Muscle layer of colon (tissue), 2 donors: Measurements from ENCODE around the gene UPF3A.
"Not testable (repeated sequence)": the region's sequence is repeated elsewhere in the genome, so short reads cannot be mapped to it uniquely, and the experiment has no call there.

Source experiments
- H3K27ac ChIP-seq: one replicate; pipeline ENCODE4 v1.7.0; 2013; ENCODE audit warnings: low read depth, mild to moderate bottlenecking, low read length, moderate library complexity
- H3K27me3 ChIP-seq, 2 donors: one replicate each; pipeline ENCODE4 v1.7.0; 2013; ENCODE audit warnings: low read length in 2 of 2, mild to moderate bottlenecking in 2 of 2; ENCODE audit not compliant: insufficient read depth in 2 of 2, control insufficient read depth in 1 of 2
- H3K36me3 ChIP-seq: one replicate; pipeline ENCODE4 v1.7.0; 2013; ENCODE audit warnings: mild to moderate bottlenecking, low read length; ENCODE audit not compliant: insufficient read depth
- H3K4me1 ChIP-seq: one replicate; pipeline ENCODE4 v1.7.0; 2013; ENCODE audit warnings: mild to moderate bottlenecking, low read length; ENCODE audit not compliant: insufficient read depth
- H3K4me3 ChIP-seq, 2 donors: one replicate each; pipeline ENCODE4 v1.7.0; 2013; ENCODE audit warnings: low read length in 2 of 2, low read depth in 1 of 2, mild to moderate bottlenecking in 1 of 2, moderate library complexity in 1 of 2
- H3K9ac ChIP-seq: one replicate; pipeline ENCODE4 v1.7.0; 2013; ENCODE audit warnings: low read length
- H3K9me3 ChIP-seq: one replicate; pipeline ENCODE4 v1.7.0; 2013; ENCODE audit warnings: mild to moderate bottlenecking, low read length
- donor health status: abdominal sarcoma.
- donor health status: Adenocarcinoma of cecum.

Gene UPF3A

DNA sequence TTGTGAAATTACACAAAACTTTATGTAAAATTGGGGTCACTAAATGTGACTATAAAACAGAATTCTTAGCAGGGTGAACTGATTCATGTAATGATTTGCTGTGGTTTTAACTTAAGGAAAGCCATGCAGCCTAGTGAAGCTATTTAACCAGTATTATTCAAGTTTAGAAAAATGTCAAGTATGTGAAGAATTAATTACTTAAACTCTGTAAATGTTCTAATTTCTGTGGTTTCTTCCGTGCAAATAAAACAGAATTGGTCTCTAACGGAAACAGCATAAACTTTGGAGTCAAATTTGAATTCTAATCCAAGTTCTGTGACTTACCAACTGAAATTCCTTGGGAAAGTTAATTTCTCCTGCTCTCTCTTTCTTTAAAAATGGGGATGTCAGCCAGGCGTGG is 33.4 kb upstream of the UPF3A start:
- Histone ChIP-seq H3K9me3 (no peaks in the 10 kb centered on the region), H3K27me3 (no peaks in the 10 kb centered on the region), H3K36me3 (peaks cover 87% of the 10 kb centered on the region), H3K4me1 (no peaks in the 10 kb centered on the region), H3K27ac (no peak overlapping the region), H3K4me3 (no peak overlapping the region), H3K9ac (no peak overlapping the region)

DNA sequence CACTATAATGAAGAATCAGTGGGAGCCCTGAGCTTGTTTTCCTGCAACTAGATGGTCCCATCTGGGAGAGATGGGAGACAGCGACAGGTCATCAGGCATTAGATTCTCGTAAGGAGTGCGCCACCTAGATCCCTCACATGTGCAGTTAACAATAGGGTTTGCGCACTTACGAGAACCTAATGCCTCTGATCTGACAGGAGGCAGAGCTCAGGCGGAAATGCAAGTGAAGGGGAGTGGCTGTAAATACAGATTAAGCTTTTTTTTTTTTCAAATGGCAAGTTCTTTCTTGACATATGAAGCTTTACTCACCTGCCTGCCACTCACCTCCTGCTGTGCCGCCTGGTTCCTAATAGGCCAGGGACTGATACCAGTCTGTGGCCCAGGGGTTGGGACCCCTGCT is 32.3 kb upstream of the UPF3A start:
- Histone ChIP-seq H3K27me3 (no peaks in the 10 kb centered on the region), H3K9me3 (no peaks in the 10 kb centered on the region), H3K4me1 (no peaks in the 10 kb centered on the region), H3K27ac (no peak overlapping the region), H3K4me3 (no peak overlapping the region), H3K36me3 (peaks cover 79% of the 10 kb centered on the region), H3K9ac (no peak overlapping the region)

DNA sequence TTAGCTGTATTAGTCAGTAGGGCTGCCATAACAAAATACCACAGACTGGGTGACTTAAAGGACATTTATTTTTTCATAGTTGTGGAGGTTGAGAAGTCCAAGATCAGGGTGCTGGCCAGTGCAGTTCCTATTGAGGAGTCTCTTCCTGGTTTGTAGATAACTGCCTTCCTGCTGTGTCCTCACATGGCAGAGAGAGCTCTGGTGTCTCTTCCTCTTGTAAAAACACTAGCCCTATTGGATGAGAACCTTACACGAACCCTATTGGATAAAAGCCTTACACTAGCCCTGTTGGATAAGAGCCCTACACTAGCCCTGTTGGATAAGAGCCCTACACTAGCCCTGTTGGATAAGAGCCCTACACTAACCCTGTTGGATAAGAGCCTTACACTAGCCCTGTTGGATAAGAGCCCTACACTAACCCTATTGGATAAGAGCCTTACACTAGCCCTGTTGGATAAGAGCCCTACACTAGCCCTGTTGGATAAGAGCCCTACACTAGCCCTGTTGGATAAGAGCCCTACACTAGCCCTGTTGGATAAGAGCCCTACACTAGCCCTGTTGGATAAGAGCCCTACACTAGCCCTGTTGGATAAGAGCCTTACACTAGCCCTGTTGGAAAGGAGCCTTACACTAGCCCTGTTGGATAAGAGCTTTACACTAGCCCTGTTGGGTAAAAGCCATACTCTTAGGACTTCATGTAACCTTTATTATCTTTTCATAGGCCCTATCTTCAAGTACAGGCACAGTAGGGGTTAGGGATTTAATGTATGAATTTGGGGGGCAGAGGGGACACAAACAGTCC is 29.6 kb upstream of the UPF3A start:
- H3K9me3 ChIP-seq, H3K4me1 ChIP-seq, H3K9ac ChIP-seq, H3K4me3 ChIP-seq, H3K27me3 ChIP-seq, H3K27ac ChIP-seq: not testable (repeated sequence)
- H3K36me3 ChIP-seq = peaks cover 77% of the 10 kb centered on the region

DNA sequence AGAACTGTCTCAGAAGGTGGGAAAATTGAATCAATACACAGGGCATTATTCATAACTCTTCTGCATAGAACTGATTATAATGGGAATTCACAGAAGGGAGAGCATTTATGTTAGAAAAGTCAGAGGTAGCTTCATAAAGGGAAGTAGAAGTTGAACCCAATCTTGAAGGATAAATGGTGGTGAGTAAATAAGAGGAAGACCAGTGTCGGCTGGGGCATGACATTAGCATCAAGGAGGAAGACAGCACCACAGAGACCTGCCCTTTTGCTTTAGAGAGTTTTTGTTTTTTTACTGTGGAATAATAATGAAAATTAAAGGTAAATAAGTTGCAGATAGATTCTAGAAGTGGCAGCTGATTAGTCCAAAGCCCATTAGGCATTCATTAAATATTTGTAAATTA is 24.9 kb upstream of the UPF3A start:
- Histone ChIP-seq H3K4me1 (no peaks in the 10 kb centered on the region), H3K27ac (no peak overlapping the region), H3K9me3 (no peaks in the 10 kb centered on the region), H3K27me3 (no peaks in the 10 kb centered on the region), H3K4me3 (no peak overlapping the region), H3K36me3 (peaks cover 86% of the 10 kb centered on the region), H3K9ac (no peak overlapping the region)

DNA sequence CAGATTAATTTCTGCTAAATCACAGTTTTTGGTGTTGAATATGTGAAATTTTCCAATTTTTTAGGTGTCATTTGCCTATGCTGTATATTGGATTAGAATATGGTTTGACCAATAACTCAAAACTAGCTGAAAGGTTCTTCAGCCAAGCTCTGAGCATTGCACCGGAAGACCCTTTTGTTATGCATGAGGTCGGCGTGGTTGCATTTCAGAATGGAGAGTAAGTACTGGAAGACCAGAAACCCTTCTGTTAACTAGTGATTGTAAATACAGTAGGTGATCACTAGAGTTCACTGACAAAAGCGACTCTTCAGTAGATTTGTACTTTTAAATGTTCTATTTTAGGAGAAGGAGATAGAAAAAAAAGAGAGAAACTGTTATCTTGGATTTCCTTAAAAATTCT is 24.4 kb upstream of the UPF3A start:
- H3K4me3 ChIP-seq = no peak overlapping the region
- peaks cover 81% of the 10 kb centered on the region for H3K36me3 ChIP-seq
- H3K9me3 ChIP-seq = no peaks in the 10 kb centered on the region
- no peak overlapping the region for H3K27ac ChIP-seq
- no peak overlapping the region for H3K9ac ChIP-seq
- no peaks in the 10 kb centered on the region for H3K27me3 ChIP-seq
- H3K4me1 ChIP-seq = no peaks in the 10 kb centered on the region

DNA sequence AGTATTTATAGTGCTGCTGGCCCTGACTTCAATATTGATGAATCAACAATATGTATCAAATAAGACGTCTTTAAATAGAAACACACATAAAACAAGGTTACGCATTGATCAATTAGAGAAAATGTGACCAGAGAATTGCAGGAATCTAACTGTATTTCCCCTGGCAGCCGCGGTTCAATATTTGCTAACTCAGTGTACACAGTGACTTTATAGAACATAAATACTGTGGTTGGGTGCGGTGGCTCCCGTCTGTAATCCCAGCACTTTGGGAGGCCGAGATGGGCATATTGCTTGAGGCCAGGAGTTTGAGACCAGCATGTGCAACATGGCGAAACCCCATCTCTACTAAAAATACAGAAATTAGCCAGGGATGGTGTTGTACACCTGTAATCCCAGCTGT is 22.8 kb upstream of the UPF3A start:
- no peaks in the 10 kb centered on the region for H3K9me3 ChIP-seq
- H3K4me3 ChIP-seq = no peak overlapping the region
- no peaks in the 10 kb centered on the region for H3K4me1 ChIP-seq
- H3K27ac ChIP-seq = no peak overlapping the region
- H3K9ac ChIP-seq = no peak overlapping the region
- no peaks in the 10 kb centered on the region for H3K27me3 ChIP-seq
- H3K36me3 ChIP-seq = peaks cover 82% of the 10 kb centered on the region

DNA sequence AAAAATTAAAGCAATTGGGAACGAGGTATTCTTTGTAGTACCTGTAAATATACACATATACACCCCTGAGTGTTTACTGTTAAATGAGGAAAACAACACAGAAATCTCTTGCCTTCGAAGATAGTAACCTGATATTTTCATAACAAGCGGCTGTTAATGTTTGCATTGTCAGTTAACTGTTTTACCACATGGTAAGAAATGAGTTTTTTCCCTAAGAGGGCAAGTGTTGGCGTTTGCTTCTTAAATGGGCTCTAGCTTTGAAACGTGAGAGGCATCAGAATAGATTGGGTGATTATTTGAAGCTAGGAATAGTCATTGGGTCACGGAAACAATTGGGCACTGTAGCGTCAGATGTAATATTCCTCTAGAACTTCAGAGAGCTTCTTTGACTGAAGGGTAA is 22.0 kb upstream of the UPF3A start:
- no peaks in the 10 kb centered on the region for H3K9me3 ChIP-seq
- H3K4me3 ChIP-seq = no peak overlapping the region
- H3K27me3 ChIP-seq = no peaks in the 10 kb centered on the region
- peaks cover 86% of the 10 kb centered on the region for H3K36me3 ChIP-seq
- no peaks in the 10 kb centered on the region for H3K4me1 ChIP-seq
- H3K9ac ChIP-seq = no peak overlapping the region
- H3K27ac ChIP-seq = no peak overlapping the region

DNA sequence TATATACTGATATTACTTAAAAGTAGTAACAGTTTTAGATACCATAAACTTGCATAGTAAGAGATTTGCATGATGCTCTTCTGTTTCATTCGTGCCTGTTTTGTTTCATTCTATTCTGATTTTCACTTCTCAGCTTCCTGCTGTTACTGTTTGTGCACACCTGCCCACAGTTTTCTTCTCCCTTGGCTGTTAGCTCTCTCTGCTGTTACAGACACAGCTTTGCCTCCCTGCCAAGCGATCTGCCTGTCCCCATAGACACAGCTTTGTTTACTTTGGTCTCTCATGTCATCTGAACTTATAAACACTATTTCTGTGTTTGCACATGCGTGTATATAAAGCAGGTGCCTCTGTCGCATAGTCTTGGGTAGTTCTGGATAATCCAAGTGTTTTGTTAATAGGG is 21.4 kb upstream of the UPF3A start:
- H3K36me3 ChIP-seq = peaks cover 85% of the 10 kb centered on the region
- no peak overlapping the region for H3K4me3 ChIP-seq
- no peaks in the 10 kb centered on the region for H3K4me1 ChIP-seq
- H3K9me3 ChIP-seq = no peaks in the 10 kb centered on the region
- no peak overlapping the region for H3K27ac ChIP-seq
- H3K27me3 ChIP-seq = no peaks in the 10 kb centered on the region
- no peak overlapping the region for H3K9ac ChIP-seq

DNA sequence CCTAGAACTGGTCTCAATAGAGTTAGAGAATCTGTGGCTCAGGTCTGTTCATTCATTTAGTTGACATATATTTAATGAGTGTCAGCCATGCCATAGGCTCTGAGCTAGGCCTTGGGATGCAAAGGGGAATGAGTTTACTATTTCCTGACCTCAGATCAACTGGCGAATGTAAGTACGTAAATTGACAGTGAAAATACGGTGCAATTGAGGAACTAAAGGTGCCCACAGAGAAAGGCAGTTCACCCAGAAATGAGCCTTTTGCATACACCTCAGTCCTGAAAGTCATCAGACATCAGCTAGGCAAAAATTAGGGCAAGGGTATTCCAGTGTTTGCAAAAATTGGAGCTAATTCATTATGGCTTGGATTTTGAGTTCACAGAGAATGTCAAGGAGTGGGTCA is 20.6 kb upstream of the UPF3A start:
- Histone ChIP-seq H3K9ac (no peak overlapping the region), H3K27me3 (no peaks in the 10 kb centered on the region), H3K4me1 (no peaks in the 10 kb centered on the region), H3K27ac (no peak overlapping the region), H3K4me3 (no peak overlapping the region), H3K9me3 (no peaks in the 10 kb centered on the region), H3K36me3 (peaks cover 85% of the 10 kb centered on the region)

DNA sequence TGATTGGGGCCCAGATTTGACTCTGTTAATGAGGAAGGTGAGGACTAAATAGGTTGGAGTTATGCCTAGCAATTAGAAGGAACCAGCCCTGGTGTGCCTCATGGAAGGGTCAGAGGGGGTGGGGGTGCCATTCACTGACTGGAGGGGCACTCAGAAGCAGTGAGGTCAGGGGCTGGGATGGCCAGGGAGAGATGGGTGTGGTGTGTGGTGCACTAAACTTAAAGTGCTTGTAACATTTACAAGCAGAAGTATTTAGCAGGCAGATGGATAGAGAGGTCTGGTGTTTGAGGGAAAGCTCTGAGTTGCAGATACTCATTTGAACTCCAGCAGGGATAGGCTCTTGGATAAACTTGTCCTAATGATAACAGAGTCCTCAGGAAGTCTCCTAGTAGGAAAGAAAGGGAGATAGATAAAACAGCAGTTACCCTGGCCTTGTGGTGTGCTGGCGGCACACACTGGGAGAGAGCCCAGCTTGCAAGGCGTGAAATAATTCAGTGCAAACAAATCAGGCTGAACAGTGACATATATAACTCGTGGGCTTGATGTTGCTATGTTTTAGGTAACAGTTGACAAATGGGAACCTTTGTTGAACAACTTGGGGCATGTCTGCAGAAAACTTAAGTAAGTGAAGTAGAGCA is 20.0 kb upstream of the UPF3A start:
- peaks cover 85% of the 10 kb centered on the region for H3K36me3 ChIP-seq

DNA sequence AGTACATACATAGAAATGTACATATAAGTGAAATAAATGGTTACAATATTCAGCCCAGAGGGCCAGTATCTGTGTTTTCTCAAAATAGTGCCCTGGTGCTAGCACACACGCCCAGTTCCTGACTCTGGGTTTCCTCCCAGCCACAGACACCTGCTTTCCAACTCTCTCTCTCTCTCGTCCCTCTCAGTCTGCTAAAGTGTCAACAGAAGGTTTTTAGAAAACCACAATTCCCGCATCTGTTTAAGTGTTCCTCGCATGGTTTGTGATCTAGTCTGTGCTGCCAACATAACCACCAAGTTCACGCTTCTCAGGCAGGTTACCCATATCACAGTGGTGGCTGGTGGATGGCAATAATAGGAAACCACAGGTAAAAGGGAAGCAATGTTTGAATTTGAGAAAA is 17.8 kb upstream of the UPF3A start:
- no peak overlapping the region for H3K27ac ChIP-seq
- H3K4me1 ChIP-seq = no peaks in the 10 kb centered on the region
- H3K36me3 ChIP-seq = peaks cover 79% of the 10 kb centered on the region
- H3K27me3 ChIP-seq = no peaks in the 10 kb centered on the region
- no peak overlapping the region for H3K9ac ChIP-seq
- H3K9me3 ChIP-seq = no peaks in the 10 kb centered on the region
- H3K4me3 ChIP-seq = no peak overlapping the region

More for the DNA sequence above, 20.0 kb upstream of the UPF3A start:
- Histone ChIP-seq H3K9me3 (no peaks in the 10 kb centered on the region), H3K9ac (no peak overlapping the region), H3K27me3 (no peaks in the 10 kb centered on the region), H3K27ac (no peak overlapping the region), H3K4me3 (no peak overlapping the region), H3K4me1 (no peaks in the 10 kb centered on the region)

DNA sequence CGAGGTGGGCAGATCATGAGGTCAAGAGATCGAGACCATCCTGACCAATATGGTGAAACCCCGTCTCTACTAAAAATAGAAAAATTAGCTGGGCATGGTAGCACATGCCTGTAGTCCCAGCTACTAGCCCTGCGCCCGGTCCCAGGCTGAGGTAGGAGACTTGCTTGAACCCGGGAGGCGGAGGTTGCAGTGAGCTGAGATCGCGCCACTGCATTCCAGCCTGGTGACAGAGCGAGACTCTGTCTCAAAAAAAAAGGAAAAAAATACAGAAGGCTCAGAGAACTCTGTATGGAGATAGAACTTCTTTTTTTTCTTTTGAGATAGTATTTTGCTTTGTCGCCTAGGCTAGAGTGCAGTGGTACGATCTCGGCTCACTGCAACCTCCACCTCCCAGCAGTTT is 17.1 kb upstream of the UPF3A start:
- H3K27ac ChIP-seq, H3K9me3 ChIP-seq, H3K4me1 ChIP-seq, H3K4me3 ChIP-seq, H3K27me3 ChIP-seq, H3K9ac ChIP-seq: not testable (repeated sequence)
- H3K36me3 ChIP-seq = peaks cover 79% of the 10 kb centered on the region
